ENCODE results near the gene ACVRL1. TPM values are rescaled to one million over a fixed set of nuclear protein-coding genes. Genes with fewer than 3 reads are reported as not detected.

ACVRL1 gene
- total and polyA plus RNA-seq, 9 of the 15 experiments (the other 6 are each of a cell fraction or from before 2014, with no cell fraction given): 0.07 to 1.4 (median 0.30) TPM

DNA sequence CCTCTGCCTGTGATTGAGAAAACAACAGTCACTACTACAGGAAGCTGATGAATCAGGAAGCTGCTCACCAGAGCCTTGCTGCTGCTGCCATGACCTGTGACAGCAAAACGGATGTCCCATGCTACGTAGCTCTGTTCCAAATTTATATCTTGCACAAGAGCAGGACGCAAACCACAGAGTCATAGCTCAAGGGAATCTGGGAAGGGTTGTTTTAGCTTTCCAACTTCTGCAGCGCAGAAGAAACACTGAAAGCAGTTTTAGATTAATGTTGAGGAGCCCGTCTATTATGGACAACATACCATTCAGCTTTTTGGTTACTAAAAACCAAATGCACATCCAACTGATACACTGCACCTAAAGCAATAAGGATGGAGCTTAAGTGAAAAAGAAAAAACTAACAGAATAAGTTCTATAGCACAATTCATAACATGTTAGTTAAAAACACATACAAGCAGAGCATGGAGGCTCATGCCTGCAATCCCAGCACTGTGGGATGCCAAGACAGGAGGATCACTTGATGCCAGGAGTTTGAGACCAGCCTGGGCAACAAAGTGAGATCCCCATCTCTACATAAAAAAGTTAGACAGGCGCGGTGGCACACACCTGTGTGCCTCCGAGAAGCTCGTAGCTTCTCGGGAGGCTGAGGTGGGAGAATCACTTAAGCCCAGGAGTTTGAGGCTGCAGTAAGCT, 21.1 kb upstream of the ACVRL1 start (continued):
- TF ChIP-seq KAT2B (IDR thresholded peaks at IDR 0.05; ENCODE audit: low read depth, low read length): no peak
- no peak for TF ChIP-seq FOXP1 (CRISPR knock-in tag; IDR thresholded peaks at IDR 0.05)
- TF ChIP-seq ZKSCAN8 (CRISPR knock-in tag; IDR thresholded peaks at IDR 0.05): no peak
- TF ChIP-seq, protein P1, sequence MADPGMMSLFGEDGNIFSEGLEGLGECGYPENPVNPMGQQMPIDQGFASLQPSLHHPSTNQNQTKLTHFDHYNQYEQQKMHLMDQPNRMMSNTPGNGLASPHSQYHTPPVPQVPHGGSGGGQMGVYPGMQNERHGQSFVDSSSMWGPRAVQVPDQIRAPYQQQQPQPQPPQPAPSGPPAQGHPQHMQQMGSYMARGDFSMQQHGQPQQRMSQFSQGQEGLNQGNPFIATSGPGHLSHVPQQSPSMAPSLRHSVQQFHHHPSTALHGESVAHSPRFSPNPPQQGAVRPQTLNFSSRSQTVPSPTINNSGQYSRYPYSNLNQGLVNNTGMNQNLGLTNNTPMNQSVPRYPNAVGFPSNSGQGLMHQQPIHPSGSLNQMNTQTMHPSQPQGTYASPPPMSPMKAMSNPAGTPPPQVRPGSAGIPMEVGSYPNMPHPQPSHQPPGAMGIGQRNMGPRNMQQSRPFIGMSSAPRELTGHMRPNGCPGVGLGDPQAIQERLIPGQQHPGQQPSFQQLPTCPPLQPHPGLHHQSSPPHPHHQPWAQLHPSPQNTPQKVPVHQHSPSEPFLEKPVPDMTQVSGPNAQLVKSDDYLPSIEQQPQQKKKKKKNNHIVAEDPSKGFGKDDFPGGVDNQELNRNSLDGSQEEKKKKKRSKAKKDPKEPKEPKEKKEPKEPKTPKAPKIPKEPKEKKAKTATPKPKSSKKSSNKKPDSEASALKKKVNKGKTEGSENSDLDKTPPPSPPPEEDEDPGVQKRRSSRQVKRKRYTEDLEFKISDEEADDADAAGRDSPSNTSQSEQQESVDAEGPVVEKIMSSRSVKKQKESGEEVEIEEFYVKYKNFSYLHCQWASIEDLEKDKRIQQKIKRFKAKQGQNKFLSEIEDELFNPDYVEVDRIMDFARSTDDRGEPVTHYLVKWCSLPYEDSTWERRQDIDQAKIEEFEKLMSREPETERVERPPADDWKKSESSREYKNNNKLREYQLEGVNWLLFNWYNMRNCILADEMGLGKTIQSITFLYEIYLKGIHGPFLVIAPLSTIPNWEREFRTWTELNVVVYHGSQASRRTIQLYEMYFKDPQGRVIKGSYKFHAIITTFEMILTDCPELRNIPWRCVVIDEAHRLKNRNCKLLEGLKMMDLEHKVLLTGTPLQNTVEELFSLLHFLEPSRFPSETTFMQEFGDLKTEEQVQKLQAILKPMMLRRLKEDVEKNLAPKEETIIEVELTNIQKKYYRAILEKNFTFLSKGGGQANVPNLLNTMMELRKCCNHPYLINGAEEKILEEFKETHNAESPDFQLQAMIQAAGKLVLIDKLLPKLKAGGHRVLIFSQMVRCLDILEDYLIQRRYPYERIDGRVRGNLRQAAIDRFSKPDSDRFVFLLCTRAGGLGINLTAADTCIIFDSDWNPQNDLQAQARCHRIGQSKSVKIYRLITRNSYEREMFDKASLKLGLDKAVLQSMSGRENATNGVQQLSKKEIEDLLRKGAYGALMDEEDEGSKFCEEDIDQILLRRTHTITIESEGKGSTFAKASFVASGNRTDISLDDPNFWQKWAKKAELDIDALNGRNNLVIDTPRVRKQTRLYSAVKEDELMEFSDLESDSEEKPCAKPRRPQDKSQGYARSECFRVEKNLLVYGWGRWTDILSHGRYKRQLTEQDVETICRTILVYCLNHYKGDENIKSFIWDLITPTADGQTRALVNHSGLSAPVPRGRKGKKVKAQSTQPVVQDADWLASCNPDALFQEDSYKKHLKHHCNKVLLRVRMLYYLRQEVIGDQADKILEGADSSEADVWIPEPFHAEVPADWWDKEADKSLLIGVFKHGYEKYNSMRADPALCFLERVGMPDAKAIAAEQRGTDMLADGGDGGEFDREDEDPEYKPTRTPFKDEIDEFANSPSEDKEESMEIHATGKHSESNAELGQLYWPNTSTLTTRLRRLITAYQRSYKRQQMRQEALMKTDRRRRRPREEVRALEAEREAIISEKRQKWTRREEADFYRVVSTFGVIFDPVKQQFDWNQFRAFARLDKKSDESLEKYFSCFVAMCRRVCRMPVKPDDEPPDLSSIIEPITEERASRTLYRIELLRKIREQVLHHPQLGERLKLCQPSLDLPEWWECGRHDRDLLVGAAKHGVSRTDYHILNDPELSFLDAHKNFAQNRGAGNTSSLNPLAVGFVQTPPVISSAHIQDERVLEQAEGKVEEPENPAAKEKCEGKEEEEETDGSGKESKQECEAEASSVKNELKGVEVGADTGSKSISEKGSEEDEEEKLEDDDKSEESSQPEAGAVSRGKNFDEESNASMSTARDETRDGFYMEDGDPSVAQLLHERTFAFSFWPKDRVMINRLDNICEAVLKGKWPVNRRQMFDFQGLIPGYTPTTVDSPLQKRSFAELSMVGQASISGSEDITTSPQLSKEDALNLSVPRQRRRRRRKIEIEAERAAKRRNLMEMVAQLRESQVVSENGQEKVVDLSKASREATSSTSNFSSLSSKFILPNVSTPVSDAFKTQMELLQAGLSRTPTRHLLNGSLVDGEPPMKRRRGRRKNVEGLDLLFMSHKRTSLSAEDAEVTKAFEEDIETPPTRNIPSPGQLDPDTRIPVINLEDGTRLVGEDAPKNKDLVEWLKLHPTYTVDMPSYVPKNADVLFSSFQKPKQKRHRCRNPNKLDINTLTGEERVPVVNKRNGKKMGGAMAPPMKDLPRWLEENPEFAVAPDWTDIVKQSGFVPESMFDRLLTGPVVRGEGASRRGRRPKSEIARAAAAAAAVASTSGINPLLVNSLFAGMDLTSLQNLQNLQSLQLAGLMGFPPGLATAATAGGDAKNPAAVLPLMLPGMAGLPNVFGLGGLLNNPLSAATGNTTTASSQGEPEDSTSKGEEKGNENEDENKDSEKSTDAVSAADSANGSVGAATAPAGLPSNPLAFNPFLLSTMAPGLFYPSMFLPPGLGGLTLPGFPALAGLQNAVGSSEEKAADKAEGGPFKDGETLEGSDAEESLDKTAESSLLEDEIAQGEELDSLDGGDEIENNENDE (IDR thresholded peaks at IDR 0.05; ENCODE audit: low read depth, low read length): no peak
- no peak for TF ChIP-seq ZNF408 (CRISPR knock-in tag; IDR thresholded peaks at IDR 0.05; ENCODE audit: low read depth)
- TF ChIP-seq, protein P2, sequence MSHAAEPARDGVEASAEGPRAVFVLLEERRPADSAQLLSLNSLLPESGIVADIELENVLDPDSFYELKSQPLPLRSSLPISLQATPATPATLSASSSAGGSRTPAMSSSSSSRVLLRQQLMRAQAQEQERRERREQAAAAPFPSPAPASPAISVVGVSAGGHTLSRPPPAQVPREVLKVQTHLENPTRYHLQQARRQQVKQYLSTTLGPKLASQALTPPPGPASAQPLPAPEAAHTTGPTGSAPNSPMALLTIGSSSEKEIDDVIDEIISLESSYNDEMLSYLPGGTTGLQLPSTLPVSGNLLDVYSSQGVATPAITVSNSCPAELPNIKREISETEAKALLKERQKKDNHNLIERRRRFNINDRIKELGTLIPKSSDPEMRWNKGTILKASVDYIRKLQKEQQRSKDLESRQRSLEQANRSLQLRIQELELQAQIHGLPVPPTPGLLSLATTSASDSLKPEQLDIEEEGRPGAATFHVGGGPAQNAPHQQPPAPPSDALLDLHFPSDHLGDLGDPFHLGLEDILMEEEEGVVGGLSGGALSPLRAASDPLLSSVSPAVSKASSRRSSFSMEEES (CRISPR knock-in tag; IDR thresholded peaks at IDR 0.05): peak; percentile 98
- TF ChIP-seq, protein P3, sequence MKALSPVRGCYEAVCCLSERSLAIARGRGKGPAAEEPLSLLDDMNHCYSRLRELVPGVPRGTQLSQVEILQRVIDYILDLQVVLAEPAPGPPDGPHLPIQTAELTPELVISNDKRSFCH (CRISPR knock-in tag; IDR thresholded peaks at IDR 0.05): no peak
- TF ChIP-seq, protein P3 (tag; IDR thresholded peaks at IDR 0.05): no peak
- TF ChIP-seq HEY1 (CRISPR knock-in tag; IDR thresholded peaks at IDR 0.05; ENCODE audit: borderline replicate concordance): no peak
- TF ChIP-seq, protein P4, sequence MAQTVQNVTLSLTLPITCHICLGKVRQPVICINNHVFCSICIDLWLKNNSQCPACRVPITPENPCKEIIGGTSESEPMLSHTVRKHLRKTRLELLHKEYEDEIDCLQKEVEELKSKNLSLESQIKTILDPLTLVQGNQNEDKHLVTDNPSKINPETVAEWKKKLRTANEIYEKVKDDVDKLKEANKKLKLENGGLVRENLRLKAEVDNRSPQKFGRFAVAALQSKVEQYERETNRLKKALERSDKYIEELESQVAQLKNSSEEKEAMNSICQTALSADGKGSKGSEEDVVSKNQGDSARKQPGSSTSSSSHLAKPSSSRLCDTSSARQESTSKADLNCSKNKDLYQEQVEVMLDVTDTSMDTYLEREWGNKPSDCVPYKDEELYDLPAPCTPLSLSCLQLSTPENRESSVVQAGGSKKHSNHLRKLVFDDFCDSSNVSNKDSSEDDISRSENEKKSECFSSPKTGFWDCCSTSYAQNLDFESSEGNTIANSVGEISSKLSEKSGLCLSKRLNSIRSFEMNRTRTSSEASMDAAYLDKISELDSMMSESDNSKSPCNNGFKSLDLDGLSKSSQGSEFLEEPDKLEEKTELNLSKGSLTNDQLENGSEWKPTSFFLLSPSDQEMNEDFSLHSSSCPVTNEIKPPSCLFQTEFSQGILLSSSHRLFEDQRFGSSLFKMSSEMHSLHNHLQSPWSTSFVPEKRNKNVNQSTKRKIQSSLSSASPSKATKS (CRISPR knock-in tag; IDR thresholded peaks at IDR 0.05): no peak
- TF ChIP-seq OTX1 (CRISPR knock-in tag; IDR thresholded peaks at IDR 0.05): no peak
